Heart left ventricle (tissue), 13 donors: ENCODE results near the gene SEMA4D.

ENCODE experiments used
- CTCF ChIP-seq, 12 donors: fragments of 200-600 bp; sonication (generic) in 4 of 12; IDR thresholded peaks; one replicate each; pipeline versions ENCODE4 v1.5.0 to v1.8.0; 2018 to 2022; ENCODE audit warnings: antibody characterized with exemption in 12 of 12, mild to moderate bottlenecking in 5 of 12
- POLR2A ChIP-seq, 2 donors: fragments of 450-650 bp; IDR thresholded peaks; one replicate each; pipeline ENCODE4 v1.6.1; 2017; ENCODE audit warnings: antibody characterized with exemption in 2 of 2, mild to moderate bottlenecking in 2 of 2, moderate library complexity in 2 of 2
- donor health status: ischemic (EF 13 %, LVEDD 7.1; RV severe dilation, severe dysfunction).
- donor health status: DM: no; HTN: yes; CAD: no.
- donor health status: DM: no; HTN: no; CAD: no.
- donor health status: ischemic (EF 25% LVEDD 6.9; RV normal size, moderate dysfunction).
- donor health status: ischemic (EF 25% LVEDD 5.7; RV mildly dilated, moderate dysfunction).
- donor health status: ischemic (EF 35%, LVEDD 5.7; RV mildly dilated, moderate dysfunction).
- donor health status: nonischemic (EF 11% LVEDD 7.7; RV severe dilation, severe dysfunction).
- donor health status: DM: yes; HTN: yes; CAD: no.
- donor health status: PGD.
- donor health status: ischemic (EF 29% LVEDD 5.4; RV normal size, mild dysfunction).
- donor health status: nonischemic (EF 23%, LVEDD 6.1; RV moderate dilation, normal function).

GRCh38 chr9:89352451-89352850 is 145.5 kb downstream of the SEMA4D start:
- TF ChIP-seq CTCF (IDR thresholded peaks at IDR 0.05) (no peak), POLR2A (IDR thresholded peaks at IDR 0.05) (no peak)
